ENCODE data around the gene ZNF680. TPM values are rescaled to one million over a fixed set of nuclear protein-coding genes. Genes with fewer than 3 reads are reported as not detected.

Gene ZNF680
- total and polyA plus RNA-seq, 2 of the 4 experiments (the other 2 are of a cell fraction): 1.5 to 3.9 TPM

- ATAC-seq (ENCODE audit: low read depth) (no peak), DNase-seq (no peak)
- intact Hi-C loops (cut with micrococcal nuclease) (no loop called here), in situ Hi-C loops (cut with MboI; ENCODE audit: low sequenced_read_pairs) (no loop called here), dilution Hi-C loops (cut with HindIII; ENCODE audit: low sequenced_read_pairs, unreplicated experiment) (no loop called here)
- Histone ChIP-seq H3K4me2 (ENCODE audit: low read depth, low read length) (peak overlapping the region; percentile 87), H3K9me1 (ENCODE audit: insufficient read depth, low read length) (no peaks in the 10 kb centered on the region), H3K14ac (replicated peaks; ENCODE audit: low read depth, low read length) (0 out of 2 replicates have a peak overlapping the region, but pooled peaks have one; percentile 11), H3K18ac (ENCODE audit: low read depth, low read length) (no peak overlapping the region), H3K4me3 (ENCODE audit: insufficient read depth, low read depth, low read length) (peak overlapping the region; percentile 88), H3K79me1 (ENCODE audit: low read depth in 1 of 2, low read length in 2 of 2) (peaks cover 5 to 10% of the 10 kb centered on the region in 2 experiments; a peak in 3 of 4 replicates), H3K4me1 (ENCODE audit: control insufficient read depth, insufficient read depth, low read length) (peaks cover 2% of the 10 kb centered on the region; the same call in 1 of the 2 replicates), H2BK15ac (ENCODE audit: low read depth, low read length) (no peak overlapping the region), H2BK120ac (ENCODE audit: low read depth, low read length) (no peak overlapping the region), H2AFZ (replicated peaks; ENCODE audit: low read length, poor library complexity) (peak overlapping the region; percentile 98), H3K4ac (ENCODE audit: low read depth, low read length) (no peak overlapping the region), H4K20me1 (ENCODE audit: insufficient read depth, low read length) (no peaks in the 10 kb centered on the region), H3K9me3 (ENCODE audit: control insufficient read depth, insufficient read depth, low read length) (no peaks in the 10 kb centered on the region), H4K8ac (ENCODE audit: low read depth in 2 of 2, low read length in 2 of 2) (peak overlapping the region; percentile 88 to 95; a peak in 2 of 4 replicates), H2BK20ac (ENCODE audit: low read depth, low read length) (no peak overlapping the region), H3K27ac (ENCODE audit: insufficient read depth, low read length) (peak overlapping the region; percentile 74), H2AK5ac (ENCODE audit: low read depth, low read length) (no peak overlapping the region), H3K36me3 (ENCODE audit: control insufficient read depth, insufficient read depth, low read length) (peaks cover 4% of the 10 kb centered on the region; the same call in 1 of the 2 replicates), H2BK5ac (ENCODE audit: low read depth, low read length, poor library complexity, severe bottlenecking) (no peak overlapping the region), H3K9ac (ENCODE audit: low read depth, low read length) (peak overlapping the region; percentile 85), H3K27me3 (ENCODE audit: control insufficient read depth, insufficient read depth, low read length) (no peaks in the 10 kb centered on the region), H4K91ac (ENCODE audit: insufficient read depth, low read depth, low read length) (0 out of 2 replicates have a peak overlapping the region, but pooled peaks have one; percentile 25), H3K23ac (ENCODE audit: low read depth, low read length) (no peak overlapping the region), H3K56ac (ENCODE audit: extremely low read depth, insufficient read depth, low read length) (0 out of 2 replicates have a peak overlapping the region, but pooled peaks have one; percentile 69), H2AK9ac (replicated peaks; ENCODE audit: low read depth, low read length, poor library complexity) (peak overlapping the region; percentile 94), H4K5ac (ENCODE audit: low read depth, low read length) (no peak overlapping the region)
- no TSS peak for BruUV-seq (replicated peaks)
- CTCF ChIA-PET: no interaction called here
- TF ChIP-seq, protein P1, sequence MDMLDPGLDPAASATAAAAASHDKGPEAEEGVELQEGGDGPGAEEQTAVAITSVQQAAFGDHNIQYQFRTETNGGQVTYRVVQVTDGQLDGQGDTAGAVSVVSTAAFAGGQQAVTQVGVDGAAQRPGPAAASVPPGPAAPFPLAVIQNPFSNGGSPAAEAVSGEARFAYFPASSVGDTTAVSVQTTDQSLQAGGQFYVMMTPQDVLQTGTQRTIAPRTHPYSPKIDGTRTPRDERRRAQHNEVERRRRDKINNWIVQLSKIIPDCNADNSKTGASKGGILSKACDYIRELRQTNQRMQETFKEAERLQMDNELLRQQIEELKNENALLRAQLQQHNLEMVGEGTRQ (IDR thresholded peaks at IDR 0.05; ENCODE audit: low read depth, low read length): no peak
- TF ChIP-seq, protein P2, sequence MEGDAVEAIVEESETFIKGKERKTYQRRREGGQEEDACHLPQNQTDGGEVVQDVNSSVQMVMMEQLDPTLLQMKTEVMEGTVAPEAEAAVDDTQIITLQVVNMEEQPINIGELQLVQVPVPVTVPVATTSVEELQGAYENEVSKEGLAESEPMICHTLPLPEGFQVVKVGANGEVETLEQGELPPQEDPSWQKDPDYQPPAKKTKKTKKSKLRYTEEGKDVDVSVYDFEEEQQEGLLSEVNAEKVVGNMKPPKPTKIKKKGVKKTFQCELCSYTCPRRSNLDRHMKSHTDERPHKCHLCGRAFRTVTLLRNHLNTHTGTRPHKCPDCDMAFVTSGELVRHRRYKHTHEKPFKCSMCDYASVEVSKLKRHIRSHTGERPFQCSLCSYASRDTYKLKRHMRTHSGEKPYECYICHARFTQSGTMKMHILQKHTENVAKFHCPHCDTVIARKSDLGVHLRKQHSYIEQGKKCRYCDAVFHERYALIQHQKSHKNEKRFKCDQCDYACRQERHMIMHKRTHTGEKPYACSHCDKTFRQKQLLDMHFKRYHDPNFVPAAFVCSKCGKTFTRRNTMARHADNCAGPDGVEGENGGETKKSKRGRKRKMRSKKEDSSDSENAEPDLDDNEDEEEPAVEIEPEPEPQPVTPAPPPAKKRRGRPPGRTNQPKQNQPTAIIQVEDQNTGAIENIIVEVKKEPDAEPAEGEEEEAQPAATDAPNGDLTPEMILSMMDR (conservative IDR thresholded peaks at IDR 0.05; ENCODE audit: low read depth, low read length): no peak
- TF ChIP-seq BHLHE40 (IDR thresholded peaks at IDR 0.05; ENCODE audit: low read depth, low read length): no peak
- no peak for TF ChIP-seq MXI1 (IDR thresholded peaks at IDR 0.05; ENCODE audit: borderline replicate concordance, low read depth, low read length)
- no peak for TF ChIP-seq CEBPB (IDR thresholded peaks at IDR 0.05; ENCODE audit: low read depth, low read length)
- TF ChIP-seq RAD21 (IDR thresholded peaks at IDR 0.05; ENCODE audit: low read length): no peak
- WGBS, 2 experiments (ENCODE audit: extremely low coverage in 2 of 2, insufficient read length in 1 of 2): no CpG with 5 or more reads among the region's 4 CpGs
- POLR2A ChIA-PET (ENCODE audit: unreplicated experiment): interaction anchor here (0.8 kb wide), 1 partner anchor 10 kb away, joined by 6 read pairs; no protein-coding TSS in a partner anchor
These were observed 630 bp downstream of the ZNF680 start for GRCh38 chr7:64562256-64562625.
